NCI-H748 (cell line): ENCODE measurements around the gene CD300H.
"Not testable (repeated sequence)": the region's sequence is repeated elsewhere in the genome, so short reads cannot be mapped to it uniquely, and the experiment has no call there.

Source experiments
- DNase-seq: peaks from one replicate; lab custom pipeline; 2025; ENCODE audit not compliant: unreplicated experiment; lab: John Stamatoyannopoulos, UW

Gene CD300H

DNA sequence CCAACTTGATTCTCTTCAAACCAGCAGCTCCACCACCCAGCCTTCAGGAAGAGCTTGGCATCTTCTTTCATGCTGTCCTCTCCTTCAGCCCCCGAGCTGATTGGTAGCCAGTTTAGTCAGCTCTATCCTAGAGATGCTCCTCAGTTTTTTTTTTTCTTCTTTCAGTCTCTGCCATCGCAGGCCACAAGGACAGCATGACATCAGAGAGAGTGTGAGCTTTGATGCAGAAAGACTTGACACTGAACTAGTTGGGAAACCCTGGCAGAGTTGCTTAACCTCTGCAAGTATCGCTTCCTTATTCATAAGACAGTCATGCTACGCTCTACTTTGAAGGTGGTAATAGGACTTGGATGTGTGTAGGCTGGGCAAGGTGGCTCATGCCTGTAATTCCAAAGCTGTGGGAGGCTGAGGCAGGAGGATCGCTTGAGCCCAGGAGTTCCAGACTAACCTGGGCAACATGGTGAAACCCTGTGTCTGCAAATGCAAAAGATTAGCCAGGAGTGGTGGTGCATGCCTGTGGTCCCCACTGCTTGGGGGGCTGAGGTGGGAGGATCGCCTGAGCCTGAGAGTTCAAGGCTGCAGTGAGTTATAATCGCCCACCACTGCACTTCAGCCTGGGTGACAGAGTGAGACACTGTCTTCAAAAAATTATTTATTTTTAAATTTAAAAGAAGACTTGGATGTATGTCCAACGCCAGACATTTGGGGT lies 38.7 kb downstream of the CD300H start:
- DNase-seq, result no peak

DNA sequence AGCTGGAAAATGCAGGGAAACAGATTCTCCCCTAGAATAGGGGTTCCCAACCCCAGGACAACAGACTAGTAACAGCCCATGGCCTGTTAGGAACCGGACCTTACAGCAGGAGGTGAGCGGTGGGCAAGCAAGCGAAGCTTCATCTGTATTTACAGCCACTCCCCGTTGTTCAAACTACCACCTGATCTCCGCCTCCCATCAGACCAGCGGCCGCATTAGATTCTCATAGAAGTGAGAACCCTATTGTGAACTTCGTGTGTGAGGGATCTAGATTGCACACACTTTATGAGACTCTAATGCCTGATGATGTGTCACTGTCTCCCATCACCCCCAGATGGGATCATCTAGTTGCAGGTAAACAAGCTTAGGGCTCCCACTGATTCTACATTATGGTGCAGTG lies 39.6 kb downstream of the CD300H start:
- no peak for DNase-seq

DNA sequence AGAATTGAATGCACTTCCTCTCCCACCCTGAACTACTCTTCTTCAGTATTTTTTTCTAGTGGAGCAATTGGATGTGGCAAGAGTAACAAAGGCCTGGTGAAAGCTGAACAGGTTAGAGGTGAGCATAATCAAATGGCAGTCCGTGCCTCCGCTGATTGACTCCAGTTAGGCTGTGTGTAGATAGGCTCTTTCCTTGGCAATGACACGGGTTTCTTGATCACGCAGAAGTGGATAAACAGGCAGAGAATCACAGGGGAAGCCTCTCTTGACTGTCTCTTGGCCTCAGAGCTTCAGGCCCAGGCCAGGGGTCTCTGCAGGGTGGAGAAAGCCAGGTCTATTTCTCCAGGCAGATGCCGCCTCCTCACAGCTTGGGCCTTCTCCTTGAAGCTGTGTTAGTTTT lies 40.2 kb downstream of the CD300H start:
- DNase-seq, result no peak

DNA sequence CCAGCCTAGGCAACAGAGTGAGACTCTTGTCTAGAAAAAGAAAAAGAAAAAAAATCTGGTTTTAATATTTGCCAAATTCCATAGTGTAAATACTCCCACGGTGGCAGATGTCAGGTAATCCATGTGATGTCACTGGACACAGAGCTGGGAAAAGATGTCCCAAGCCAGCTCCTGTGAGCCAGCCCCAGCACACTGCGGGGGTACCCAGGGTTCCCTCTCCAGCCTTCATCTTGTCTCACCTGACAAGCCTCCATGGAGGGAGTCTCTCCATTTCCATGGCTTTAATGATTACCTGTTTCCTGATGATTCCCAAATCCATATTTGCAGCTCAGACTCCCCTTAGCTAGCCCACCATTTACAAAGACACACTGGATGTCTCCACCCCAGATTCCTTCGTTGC lies 40.6 kb downstream of the CD300H start:
- no peak for DNase-seq

DNA sequence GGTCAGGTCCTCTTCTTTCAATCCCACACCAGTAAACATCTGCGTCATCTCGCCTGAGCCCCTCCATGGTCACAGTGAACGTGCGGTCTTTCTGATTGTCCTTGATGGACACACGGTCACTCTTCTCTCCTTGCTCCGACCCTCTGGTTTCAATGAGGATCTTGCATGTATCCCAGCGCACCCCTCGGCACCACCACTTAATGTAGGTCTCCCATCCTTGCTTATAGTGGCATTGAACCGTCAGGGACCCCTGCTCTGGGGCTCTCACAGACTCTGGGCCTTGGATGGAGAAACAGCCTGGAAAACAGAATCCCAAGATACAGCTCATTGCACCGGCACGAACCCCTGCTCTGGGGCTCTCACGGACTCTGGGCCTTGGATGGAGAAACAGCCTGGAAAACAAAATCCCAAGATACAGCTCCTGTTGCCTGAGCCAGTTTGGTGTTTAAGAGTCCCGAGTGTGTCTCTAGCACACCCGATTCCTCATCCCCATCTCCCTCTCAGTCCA lies 41.5 kb downstream of the CD300H start:
- no peak for DNase-seq

DNA sequence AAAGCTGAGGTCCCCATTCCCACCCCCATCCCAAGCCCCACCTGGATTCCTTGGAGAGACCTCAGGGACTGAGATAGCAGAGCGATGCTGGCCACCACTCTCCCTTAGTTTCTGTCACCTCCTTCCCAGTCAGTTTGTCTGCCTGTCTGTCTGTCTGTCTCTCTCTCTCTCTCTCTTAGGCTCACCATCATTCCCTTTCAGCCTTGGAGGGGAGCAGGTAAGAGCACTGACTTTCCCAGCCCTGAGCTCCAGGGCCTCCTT lies 41.9 kb downstream of the CD300H start:
- DNase-seq, result no peak

DNA sequence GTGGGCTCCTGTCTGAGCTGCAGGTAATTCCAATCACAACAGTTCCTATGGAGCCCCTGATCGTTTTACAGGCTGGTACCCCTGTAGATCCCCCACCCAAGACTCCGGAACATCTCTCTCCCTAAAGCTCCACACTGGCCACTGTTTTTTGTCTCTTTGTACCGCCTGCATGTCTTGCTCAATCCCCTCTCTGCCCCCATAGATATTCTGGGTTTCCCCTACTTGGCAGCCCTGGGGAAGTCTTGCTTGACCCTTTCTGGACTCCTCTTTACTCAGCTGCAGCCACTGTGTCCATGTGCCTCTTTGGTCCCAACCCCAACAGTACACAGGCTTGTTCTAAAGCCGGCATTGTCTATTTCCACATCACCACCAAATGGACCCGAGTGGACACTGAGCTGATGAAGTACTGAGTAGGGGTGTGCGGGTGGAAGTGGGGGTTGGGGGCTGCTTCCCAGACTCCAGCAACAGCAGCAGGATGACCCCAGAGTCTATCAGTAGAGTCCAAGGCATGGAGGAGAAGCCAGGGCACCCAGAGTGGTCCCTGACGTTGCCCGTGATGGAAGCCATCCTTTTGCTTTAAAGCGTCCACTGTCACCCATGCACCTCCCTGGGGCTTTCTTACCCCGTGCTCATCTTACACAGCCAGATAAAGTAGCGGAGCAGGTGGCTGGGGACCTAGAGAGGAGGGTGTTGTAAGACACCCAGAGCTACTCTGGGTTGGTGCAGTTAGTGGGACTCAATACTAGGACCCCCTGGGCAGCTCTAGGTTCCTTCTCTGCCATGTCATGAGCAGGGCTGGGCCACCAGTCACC lies 42.5 kb downstream of the CD300H start:
- no peak for DNase-seq

DNA sequence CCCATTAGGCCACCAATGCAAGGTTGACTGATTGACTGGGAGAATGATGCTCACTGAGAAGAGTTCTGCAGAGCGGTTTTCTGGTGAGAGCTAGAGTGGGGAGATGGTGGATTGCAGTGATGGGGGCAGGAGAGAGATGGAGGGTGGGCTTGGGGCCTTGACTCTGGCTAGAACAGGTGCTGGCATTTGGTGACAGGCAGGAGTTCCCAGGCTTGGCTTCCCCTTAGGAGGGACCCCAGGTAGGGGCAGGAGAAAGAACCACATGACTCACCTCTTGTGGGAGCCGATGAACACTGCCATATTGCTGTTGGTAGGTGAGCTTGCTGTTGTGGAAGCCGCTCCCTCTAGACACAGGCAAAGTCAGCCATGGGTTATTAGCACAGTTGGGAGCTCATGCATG lies 44.0 kb downstream of the CD300H start:
- DNase-seq, result no peak

DNA sequence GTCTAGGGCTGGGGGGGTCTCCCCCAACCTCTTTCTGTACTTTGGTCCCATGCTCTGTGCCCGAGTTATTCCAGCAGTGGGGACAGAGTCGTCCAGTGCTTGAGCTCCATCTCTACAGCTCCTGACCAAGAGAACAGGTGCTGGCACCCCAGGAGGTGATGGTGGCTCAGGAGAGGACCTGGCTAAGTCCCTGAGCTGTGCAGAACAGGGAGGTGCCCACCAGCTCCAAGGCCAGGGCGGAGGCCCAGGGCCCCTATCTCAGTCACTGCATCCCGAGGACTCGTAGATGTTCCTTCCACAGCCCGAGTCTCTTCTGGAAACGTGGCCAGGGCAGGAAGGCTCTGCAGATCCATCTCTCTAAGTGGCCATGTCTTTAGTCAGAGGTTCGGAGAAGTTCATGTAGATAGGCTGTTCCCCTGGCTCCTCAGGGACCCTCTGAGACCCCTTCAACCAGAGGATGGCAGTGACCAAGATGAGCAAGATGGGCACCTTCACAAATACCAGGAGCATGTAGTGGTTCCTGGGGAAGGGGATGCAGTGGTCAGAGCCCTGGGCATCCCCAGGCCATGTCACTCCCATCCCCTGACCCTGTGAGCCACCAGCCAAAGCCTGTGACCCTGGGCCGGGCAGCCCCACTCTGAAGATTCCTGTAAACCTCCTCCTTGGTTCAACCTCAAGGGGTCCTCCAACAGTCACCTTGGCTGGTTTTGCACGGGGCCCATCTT lies 44.8 kb downstream of the CD300H start:
- no peak for DNase-seq

DNA sequence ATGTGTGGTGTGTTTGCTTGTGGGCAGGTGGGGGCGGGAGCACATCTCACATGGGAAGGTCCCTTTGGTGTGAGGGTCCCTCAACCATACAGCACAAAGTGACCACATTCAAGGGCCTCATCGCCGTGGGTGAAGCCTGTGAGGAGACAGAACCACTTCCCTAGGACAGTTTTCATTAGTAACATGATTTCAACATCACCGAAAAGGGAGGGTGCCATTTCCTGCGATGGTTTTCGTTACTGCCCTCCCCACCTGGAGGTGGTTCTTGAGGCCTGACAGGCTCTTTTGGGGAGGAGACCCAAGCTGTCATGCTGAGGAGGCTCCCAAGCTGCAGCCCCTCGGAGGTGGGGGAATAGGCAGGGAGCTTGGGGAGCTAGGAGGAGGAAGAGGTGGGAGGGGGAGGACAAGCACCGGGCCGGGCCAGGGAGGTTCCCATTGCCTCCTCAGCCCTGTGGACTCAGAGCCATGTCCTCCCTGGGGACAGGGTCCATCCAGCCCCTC lies 45.6 kb downstream of the CD300H start:
- DNase-seq, result no peak

DNA sequence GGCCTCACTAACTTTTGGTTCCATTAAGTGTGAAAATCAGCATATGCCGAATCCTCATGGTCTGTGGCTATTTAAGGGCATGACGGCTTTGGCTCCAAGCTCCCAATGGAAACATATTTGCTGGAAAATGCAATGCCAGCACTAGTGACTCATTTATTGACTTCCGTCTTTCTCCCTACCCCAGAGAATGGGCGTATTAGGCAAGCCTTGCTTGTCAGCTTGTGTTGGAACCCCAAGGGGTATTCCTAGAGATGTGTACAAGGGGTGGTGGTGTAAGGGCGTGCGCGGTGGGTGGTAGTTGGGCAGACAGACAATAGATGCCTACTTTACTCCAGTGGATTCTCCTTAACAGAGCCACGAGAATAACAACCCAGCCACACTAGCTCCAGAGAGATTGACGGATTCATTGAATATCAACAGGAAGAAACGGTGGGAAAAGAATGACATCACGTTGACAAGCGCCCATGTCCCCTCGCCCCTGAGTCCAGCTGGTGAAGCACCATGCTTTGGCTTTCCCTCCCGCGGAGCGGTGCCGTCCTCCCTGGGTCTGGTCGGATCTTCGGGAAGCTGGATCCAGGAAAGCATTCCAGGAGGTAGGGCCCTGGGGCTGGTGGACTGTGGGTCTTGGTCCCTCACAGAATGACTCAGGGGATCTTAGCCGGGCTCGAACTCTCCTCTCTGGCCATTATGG lies 46.4 kb downstream of the CD300H start:
- DNase-seq, result no peak

DNA sequence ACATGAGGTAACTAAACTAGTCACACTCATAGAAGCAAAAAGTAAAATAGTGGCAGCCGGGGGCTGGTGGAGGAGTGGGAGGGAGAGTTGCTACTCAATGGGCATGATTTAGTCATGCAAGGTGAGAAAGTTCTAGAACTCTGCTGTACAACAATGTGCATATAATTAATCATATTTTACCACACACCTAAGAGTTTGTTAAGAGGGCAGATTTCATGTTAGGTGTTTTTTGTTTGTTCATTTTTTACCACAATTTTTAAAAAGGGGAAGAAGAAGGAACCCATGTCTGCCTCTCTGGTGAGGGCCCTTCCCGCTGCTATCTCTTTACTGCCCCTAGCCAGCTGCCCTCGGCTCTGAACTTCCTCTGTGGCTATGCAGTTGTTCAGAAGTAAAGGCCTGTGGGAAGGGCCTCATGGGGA lies 47.3 kb downstream of the CD300H start:
- no peak for DNase-seq

DNA sequence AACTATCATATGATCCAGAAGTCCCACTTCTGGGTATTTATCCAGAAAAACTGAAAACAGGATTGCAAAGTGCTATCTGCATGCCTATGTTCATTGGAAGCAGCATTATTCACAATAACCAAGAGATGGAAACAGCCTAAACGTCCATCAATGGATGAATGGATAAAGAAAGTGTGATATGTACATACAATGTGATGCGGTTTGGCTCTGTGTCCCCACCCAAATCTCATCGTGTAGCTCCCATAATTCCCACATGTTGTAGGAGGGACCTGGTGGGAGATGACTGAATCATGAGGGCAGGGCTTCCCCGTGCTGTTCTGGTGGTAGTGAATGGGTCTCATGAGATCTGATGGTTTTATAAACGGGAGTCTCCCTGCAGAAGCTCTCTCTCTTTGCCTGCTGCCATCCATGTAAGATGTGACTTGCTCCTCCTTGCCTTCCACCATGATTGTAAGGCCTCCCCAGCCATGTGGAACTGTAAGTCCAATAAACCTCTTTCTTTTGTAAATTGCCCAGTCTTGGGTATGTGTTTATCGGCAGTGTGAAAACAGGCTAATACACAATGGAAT lies 48.8 kb downstream of the CD300H start:
- not testable (repeated sequence) for DNase-seq

DNA sequence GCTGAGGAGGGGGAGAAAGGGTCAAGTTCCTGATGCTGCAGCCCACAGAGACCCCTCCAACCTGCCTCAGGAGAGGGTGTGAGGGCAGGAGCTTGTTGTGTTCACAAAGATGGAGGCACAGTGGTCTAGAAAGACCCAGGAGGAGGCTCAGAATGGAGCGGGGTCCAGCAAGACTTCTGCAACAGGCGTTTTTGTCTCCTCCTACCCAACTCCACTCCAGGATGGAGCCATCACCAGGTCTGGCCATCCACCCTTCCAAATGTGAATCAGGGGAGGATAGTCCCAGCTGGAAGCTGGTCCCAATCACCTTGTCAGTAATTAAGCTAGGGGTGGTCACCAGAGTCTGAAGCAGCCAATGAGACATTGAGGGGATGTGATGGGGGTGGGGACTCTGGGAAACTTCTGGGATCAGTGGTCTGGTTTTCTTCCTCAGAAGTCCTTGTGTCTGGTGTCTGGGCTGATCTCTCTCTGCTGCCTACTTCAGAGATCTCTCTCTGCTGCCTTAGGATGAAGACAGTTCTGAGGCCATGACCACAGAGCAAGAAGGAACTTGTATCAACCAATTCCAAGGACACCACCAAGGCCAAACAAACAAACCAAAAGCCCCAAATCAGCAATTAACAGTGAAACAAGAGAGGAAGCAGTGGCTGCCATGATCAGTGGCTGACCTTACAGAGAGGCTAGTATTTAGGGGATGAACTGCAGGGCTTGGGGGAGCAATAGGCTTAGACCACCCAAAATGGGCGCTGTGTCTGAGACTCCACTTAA lies 50.6 kb downstream of the CD300H start:
- no peak for DNase-seq

DNA sequence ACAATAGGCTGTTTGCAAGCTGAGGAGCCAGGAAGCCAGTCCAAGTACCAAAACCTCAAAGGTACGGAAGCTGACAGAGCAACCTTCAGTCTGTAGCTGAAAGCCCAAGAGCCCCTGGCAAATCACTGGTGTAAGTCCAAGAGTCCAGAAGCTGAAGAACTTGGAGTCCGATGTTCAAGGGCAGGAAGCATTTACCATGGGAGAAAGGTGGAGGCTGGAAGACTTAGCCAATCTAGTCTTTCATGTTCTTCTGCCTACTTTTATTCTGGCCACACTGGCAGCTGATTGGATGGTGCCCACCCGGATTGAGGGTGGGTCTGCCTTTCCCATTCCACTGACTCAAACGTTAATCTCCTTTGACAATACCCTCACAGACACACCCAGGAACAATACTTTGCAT lies 51.4 kb downstream of the CD300H start:
- no peak for DNase-seq

DNA sequence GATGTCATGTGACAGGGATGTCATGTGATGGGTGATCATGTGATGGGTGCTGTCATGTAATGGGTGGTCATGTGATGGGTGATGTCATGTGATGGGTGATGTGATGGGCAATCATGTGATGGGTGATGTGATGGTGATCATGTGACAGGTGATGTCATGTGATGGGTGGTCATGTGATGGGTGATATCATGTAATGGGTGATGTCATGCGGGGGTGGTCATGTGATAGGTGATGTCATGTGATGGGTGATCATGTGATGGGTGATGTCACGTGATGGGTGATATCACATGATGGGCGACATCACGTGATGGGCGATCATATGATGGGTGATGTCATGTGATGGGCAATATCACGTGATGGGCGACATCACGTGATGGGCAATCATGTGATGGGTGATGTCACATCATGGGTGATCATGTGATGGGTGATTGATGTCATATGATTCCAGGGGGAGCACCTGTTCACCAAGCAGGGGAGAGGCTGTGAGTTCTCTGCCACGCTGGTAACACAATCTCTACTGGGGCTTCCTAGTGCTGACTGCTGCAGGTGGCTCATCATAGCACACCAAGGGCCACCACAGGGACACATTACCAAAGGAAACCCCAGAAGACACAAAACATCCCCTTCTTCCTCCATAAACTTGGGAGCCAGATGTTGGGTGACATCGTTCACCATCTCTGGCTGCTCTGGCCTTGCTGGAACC lies 52.5 kb downstream of the CD300H start:
- DNase-seq, result no peak

DNA sequence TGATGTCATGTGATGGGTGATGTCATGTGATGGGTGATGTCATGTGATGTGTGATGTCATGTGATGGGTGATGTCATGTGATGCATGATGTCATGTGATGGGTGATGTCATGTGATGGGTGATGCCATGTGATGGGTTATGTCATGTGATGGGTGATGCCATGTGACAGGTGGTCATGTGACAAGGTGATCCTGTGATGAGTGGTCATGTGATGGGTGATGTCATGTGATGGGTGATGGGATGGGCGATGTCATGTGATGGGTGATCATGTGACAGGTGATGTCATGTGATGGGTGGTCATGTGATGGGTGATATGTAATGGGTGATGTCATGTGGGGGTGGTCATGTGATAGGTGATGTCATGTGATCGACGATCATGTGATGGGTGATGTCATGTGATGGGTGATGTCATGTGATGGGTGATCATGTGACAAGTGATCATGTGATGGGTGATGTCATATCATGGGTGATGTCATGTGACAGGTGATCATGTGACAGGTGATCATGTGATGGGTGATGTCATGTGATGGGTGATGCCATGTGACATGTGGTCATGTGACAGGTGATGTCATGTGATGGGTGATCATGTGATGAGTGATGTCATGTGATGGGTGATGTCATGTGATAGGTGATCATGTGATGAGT lies 53.2 kb downstream of the CD300H start:
- DNase-seq, result no peak

DNA sequence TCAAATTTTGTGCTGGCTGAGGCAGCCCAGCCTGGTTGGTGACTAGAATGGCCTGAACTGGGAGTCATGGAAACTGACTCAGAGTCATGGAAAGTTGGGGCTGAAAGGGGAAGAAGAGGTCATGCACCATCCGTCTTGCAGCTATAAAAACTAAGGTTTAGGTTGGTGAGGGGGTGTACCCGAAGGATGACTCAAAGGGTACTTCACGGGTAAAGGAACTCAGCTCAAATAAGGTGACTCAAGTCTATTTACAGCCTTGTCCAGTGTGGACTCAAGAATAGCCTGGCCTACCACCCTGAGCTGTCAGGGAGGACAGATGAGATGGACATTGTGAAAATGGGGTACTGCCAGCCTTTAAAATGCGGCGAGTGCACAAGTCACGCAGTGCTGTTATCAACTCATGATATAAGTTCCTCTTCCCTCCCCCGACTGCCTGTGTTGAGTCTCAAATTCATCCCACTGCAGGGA lies 54.7 kb downstream of the CD300H start:
- DNase-seq, result no peak

DNA sequence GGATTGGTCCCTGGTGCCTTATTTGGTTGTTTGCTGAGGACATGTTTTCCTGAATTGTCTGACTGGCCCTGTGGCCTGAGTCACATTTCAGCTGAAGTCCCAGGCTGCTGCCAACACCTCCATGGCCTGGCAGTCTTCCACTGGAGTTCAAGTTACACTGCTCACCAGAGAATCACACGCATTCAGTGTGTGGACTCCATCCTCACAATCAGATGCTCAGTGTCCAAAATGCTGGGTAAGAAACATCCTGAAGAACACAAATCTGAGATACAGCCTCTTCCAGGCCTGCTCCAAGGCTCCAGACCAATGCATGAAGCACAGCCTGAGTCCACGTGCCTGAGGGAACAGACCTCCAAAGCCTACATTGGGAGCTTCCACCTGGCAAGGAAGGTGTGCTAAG lies 55.3 kb downstream of the CD300H start:
- no peak for DNase-seq
